NCI-H1092 (cell line): Measurements from ENCODE around the gene BNC2.

Source experiments
- DNase-seq: peaks from one replicate; lab custom pipeline; 2025; lab: John Stamatoyannopoulos, UW

The BNC2 gene

DNA sequence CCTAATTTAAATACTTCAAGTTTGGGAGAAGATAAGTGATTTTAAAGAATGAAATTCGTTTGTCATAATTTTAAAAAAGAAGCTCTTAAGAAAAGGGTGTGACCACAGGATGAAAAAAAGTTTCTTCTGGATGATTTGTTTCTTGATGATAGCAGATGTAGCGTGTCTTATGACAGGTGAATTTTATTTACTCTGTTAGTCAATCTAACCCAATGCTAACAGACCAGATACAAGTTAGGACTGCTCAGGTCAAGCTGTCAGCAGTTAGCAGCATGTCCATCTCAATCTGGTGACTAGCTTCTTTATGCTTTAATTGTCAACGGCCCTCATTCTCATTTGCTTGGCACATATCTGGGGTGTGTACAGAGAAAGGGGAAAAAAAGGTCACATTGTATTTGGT is 456.0 kb downstream of the BNC2 start:
- no peak for DNase-seq

DNA sequence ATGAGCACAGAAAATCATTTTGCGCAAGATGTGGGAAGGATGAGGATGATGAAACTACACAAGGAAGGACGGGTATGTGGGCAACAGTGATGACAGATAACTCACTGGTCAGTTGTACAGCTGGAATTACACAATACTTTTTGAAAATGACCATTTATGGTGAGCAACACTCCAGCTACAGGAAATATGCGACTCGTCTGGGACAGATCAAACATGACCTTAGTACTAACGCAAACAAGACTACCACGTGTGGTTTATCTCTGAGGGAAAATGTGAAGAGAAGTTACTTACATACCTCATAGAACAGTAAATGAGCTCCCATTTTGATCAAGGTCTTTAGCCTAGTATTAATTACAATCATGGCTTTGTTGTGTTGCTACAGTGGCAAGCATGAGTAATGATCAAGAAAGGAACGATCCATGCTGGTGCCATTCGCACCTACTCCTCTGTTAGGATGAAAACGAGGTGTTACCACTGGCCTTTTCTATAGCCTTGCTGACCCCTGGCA is 456.9 kb downstream of the BNC2 start:
- DNase-seq: no peak

DNA sequence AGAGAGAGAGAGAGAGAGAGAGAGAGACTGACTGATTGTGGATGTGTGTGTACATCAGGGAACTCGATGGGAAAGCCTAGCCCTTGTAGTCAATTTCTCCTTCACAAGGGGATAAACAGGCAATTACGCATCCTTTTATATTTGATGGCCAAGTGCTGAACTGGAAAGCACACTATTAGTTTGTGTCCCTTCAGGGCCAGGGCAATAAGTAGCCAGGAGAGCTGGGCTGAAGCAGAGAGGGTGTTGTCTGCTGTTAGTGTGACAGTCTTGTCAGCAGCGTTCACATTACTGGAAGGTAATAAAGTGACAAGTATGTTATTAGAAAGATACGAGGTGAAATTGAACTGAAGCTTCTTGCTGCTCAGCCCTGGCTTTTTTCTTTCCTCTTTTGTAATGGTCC is 457.7 kb downstream of the BNC2 start:
- DNase-seq: no peak

DNA sequence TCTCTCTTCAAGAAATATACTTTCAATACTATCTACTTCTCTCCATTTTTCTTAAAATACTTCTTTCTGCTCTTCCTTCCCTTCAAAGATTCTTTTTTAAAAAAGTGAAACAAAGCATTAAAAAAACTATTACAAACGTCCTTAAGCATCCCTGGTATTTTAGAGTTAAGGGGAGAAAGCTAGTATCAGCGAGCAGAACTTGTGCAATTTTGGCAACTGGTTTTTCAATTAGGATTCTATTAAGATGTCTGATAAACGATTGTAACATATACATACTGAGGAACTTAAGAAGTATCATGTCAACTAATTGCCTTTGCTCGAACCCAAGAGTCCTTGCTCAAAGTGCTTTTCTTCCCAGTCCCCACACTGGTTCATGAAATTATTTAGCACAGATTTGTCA is 459.2 kb downstream of the BNC2 start:
- no peak for DNase-seq

DNA sequence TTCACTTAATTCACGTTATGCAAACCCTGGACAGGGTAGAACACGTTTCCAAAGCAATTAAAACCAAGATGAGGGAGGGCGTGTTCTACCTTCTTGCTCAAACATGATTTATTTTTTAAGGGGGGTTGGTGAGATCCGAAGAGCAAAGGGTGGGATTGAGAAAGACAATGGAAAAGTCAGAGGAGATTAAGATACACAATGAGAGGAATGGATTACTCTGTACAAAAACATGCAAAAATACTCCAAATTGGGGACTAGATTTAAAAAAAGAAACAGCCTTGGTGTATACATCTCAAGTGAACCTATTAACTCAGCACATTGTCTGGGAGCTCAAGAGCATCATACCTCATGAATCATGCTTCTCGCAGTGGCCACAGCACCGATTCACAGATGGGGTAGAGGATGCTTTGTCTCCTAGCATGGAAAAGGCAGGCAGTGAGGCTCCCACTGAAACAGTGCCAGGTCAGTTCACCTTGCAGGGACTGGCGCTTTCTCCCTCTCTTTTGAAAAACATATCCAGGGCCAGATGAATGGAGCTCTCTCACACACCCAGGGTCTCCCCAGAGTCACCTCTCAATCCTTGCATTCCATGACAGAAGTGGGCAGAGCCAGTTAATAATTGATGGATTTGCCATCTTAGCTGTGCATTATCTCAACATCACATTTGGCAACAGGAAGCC is 459.7 kb downstream of the BNC2 start:
- no peak for DNase-seq

DNA sequence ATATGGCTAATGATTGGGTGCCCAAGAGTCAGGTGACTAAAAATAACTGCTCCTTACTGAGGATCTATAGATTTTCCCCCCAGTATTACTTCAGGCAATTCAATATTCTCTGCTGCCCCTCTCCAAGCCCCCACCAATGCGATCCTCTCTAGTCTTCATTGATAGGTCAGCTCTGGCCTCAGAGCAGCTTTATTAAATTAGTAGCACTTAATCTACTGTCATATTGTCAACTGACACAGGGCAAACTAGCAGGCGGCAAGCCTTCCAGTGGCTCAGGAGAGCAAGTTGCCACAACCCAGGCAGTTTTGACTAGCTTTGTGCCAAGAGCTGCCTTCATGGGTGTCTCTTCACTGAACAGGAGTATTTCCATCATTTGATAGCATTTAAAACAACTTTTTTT is 462.9 kb downstream of the BNC2 start:
- DNase-seq: no peak

DNA sequence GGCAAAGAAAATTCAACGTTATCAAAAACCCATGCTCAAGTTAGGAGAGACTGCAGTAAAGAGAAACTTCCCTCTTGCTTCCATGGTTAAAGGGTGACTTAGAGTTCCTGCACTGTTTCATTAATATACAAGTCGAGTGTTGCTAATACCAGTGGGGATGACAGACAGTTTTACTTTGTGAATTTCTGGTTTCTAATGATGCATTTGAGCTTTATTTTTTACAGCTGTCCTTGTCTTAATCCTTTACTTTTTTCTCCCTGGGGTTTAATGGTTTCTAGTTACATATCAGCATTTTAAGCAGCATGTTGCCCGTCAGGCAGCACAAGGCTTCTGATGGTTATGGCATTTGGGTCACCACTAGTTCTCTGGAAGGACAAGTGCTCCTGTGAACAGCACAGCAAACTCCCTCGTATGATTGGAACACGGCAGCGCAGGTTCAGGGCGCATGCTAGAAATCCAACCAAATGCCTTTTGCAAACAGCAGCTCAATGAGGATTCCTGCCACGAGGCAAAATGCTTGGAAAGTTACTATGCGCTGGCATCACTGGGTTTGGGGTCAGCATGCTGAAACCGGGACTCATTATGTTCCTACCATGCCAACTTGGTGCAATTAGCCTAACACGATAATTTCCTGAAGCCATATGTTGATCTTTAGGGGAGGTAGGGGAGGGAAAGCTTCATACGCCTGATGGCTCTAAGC is 463.8 kb downstream of the BNC2 start:
- DNase-seq: no peak

DNA sequence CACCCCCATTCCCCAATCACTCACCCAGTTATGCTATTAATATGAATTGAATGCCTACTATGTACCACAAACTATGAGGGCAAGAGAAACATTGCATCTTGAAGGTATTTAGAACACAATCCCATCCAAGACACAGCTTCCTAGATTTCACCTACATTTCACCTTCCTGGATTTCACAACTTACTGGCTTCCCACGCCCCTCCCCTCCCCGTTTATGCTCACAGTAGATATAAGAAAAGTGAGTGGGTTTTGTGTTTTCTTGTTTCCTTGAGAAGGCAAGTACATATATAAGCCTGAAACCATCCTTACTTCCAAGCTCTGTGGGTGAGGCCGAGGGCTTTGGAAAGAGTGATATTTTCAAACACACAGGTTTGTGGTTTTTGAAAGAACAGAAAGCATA is 465.0 kb downstream of the BNC2 start:
- no peak for DNase-seq

DNA sequence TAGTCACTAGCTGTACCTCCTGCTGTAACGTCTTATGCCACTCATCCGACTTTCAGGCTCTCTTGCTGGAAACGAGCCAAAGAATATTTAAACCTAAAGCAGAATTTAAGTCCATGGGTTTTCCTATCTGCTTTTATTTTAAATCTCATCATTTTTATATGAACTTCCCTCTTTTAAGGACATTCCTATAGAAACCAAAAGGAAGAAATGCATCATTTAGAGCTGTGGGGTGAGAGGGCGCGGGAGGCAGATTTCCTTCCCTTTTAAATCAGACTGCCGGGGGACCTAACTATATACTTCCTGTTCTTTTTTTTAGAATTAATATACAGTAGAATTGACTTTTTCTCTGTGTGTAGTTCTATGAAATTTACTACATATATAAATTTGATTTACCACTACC is 468.8 kb downstream of the BNC2 start:
- no peak for DNase-seq

DNA sequence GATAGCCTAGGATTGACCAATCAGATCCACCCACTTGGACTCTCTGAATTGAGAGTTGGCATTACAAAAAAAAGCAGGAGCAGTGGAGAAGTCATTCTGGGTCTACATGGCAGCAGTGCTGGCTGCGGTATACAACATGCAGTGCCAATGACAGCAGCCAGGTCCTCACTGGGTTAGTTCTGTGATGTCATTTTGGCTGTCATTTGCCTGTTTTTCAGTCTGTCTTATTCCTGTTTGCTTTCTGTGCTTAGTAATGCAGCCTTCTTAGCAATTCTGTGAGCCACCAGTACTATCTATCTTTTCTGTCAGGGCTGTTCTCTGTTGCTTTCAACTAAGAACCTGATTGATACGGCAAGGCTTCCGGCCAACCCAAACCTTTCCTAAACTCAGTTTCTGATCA is 471.8 kb downstream of the BNC2 start:
- no peak for DNase-seq

DNA sequence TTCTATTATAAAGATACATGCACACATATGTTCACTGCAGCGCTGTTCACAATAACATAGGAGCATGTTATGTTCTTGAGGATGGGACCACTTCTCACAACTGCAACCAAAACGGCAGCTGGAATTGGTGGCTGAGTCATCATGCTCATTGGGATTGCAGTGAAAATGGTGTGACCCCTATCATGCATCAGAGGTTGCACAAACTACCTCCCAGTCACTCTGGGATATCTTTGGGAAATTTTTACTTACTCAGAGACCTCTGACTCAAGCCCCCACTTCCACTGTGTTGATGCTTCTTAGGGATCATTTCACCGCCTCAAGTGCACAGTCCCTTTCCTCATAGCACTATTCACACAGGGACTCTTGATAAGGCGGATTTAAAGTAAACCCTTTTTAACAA is 474.1 kb downstream of the BNC2 start:
- no peak for DNase-seq

DNA sequence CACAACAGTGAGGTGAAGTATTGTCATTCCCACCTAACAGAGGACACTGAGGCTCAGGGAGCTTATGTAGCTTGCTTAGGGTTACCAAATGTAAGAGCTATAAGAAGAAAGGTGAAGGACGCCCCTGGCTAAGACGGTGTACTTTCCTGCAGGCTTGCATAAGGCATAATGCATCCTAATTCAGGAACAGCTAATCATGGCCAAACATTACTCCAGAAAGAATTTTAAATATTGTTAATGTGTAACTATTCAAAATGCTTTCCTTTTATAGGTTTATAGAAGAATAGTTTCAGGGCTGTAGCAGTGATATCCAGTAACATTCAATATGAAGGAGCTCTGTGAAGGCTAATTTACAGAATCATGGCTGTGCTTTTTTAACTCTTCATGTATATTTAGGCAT is 479.1 kb downstream of the BNC2 start:
- no peak for DNase-seq

DNA sequence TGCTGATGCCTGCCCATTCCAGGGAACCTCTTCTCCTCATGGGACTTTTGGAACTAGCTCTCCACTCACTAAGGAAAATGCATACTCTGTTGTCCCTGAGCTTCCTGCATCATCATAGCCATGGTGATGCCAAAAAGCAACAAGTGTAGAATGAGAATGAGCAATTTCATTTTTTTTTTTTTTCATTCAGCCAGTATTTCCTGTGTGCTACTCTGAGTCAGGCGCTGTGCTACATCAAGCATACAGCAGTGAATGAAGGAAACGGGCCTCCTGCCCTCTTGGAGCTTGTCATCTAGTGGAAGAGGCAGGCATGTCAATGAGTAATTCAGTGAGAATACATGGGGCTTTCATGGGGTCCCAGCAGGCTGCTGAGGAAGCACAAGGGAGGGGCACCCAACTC is 483.1 kb downstream of the BNC2 start:
- DNase-seq: no peak

DNA sequence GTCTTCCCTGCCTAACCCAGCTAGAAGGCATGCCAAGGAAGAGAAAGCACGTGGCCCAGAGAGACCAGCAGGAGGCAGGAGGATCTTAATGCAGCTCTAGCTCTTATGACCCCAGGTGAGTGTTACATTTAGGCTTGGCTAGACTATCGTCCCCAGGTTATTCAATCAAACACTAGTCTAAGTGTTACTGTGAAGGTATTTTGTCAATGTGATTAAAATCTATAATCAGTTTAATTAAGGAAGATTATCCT is 483.7 kb downstream of the BNC2 start:
- no peak for DNase-seq

DNA sequence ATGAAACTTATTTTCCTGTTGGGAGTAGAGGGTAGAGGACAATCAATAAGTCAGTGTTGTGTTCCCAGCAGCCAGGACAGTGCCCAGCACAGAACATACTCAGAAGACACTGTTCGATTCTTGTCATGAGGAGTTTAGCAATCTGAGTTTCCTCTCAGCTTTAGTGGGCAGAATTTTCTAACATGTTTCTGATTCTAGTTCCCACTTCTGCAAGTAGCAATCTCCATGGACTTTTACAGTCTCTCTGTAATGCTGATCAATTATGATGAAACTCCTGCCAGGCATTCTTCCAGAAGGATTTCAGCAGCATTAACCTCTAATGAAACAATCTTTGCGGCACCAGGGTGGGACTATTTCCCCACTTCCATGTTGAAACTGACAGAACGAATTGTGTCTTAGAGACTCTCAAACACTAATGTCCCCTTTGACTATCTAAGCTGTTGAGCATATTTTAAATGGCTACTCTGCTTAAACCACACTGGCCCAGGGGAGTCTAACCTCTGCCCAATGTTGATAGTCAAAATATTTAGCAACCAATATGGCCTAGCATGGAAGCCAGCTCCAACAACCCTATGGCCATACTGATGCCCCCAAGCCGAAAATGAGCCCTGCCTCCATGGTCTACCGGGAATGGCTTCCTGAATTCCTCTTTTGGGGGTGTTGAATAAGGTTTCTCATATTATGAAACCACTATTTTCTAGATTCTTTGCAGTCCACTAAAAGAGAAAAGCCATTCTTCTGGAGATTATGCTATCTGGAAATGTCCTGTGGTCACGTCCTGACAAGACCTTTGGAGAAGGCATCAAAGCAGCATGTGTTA is 484.3 kb downstream of the BNC2 start:
- no peak for DNase-seq

DNA sequence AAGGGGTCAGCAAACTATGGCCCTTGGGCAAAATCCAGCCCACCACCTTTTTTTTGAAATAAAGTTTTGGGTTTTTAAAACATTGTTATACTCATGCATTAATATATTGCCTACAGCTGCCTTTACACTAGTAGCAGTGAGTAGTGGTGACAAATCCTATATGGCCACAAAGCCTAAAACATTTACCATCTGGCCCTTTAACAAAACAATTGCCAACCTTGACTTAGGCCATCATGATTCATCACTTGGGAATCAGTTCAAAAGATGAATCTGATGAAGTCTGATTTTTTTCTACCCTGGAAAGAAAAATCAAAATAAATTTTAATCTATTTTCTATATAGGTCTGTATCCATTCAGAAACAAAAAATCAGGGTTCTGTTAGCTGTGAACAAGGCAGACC is 484.9 kb downstream of the BNC2 start:
- no peak for DNase-seq

DNA sequence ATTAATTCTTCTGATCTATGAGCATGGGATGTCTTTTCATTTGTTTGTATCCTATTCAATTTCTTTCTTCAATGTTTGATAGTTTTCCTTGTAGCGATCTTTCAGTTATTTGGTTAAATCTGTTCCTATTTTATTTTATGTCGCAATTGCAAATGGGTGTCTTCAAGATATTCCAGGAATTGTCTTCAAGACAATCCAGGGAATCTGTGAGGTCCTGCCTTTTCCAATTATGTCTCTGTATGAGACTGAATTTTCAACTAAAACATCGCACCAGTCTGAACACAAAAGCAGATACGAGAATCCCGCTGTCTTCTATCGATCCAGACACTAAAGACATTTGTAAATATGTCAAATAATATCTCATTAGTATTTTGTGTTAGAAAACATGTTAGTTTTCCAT is 485.5 kb downstream of the BNC2 start:
- DNase-seq: no peak

DNA sequence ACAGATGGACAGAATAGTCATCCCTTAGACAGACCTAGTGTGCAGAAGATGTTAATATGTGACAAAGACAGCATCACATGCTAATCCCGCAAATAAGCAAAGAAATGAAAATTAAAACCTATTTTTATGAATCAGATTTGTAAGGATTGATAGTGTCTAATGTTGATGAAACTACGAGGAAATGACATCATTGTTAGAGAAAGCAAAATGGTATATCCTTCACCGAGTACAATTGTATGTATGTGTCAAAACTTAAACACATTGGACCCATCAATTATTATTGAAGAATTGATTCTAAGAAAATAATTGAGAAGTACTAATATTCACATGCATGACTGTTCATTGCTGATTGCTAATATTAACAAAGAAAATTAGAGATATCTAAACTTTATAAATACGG is 493.2 kb downstream of the BNC2 start:
- no peak for DNase-seq

DNA sequence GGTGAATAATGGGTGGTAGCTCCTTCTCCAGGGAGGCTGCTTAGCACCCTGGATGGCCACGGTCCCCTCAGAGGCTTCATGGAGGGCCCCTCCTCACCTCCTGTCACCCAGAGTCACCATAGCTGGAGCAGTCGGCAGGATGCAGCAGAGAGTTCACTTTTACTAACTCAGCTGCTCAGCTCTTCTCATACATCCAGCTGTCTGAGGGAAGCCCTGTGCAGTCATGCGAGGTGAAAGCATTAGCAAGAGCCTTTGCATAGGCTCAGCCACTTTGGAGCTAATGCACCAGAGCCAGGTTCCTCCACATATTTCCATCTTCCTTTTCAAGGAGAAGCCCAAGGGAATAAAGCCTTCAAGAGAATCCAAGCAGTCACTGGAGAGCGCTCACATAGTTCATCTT is 499.2 kb downstream of the BNC2 start:
- DNase-seq: no peak

DNA sequence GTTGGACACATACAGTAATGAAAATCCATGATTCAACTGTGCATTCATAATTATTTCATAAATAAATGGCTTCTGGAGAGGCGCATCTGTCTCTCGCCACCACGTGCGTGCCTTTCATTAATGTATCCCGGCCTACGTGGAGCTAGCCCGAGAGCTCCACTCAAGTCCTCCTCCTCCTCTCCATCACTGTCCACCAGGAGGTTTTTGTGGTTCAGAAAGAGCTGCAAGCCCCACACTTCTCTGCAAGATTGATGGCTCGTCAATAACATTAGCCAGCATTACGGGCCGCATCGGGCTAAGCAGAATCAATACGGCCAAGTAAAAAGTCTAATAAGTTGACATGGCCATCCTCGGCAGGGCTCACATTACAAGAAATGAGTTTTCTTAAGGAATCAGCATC is 499.8 kb downstream of the BNC2 start:
- DNase-seq: no peak

DNA sequence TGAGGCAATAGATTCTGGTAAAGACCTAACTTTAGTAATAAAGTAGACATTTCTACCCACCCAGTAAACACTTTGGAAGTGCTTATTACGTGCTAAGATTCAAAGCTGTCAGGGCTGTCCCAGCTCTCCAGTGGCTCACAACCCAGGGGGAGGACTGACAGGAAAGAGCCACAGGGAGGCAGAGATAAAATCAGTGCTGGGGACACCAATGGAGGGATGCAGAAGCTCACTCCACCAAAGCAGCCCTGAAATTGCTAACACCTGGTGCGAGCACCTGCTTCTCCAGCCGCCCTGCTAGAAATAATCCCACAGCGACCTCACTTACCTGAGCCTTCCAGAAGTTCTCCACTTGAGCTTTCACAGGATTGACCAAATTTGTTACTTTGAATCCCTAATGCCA is 501.0 kb downstream of the BNC2 start:
- DNase-seq: no peak

DNA sequence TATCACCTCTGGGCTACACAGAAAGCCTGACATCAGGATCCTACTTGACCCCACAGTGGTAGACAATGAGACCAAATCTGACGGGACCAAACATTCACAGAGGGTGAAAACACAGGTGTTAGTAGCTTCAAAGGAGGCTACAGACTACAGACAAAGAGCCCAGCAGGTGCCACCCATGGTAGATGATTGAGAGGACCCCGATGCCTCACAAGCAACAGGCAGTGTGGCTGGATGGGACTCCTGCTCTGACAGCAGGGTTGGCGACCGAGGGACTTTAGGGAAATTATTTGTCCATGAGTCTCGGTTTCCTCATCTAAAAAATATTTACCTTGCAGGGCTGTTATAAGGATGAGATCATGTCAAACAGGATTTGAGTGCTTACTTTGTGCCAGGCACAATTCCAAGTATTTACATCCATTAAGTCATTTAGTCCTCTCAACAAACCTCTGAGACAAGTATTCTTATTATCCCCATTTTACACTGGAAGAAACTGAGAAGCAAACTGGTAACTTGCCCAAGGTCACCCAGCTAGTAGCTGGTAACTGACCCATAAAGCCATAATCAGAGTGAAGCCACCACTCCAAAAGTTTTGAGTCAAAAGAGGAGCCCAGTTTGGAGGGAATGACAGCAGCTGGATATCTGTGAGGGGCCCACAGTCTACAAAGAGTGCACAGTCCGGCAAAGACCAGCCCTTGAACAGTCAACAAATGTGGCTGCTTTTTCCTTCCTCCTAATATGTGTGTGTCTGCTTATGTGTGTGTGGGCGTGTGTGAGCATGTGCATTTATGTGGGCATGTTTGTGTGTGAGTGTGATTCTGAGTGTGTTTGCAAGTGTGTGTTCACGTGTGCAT is 502.0 kb downstream of the BNC2 start:
- DNase-seq: peak; percentile 69
